Neural crest cell (in vitro differentiated cells): Measurements from ENCODE around the gene HLA-DMB. TPM values are rescaled to one million over a fixed set of nuclear protein-coding genes. Genes with fewer than 3 reads are reported as not detected.

Source experiments
- DNase-seq: peaks from one replicate; pipeline ENCODE4 v3.0.0; 2021; ENCODE audit warnings: low read depth, mixed read lengths, low spot score
- H3K27ac Mint-ChIP-seq: one replicate; pipeline ENCODE4 v1.8.0; 2021; ENCODE audit warnings: mild to moderate bottlenecking, mixed read lengths; ENCODE audit not compliant: unreplicated experiment
- H3K27me3 Mint-ChIP-seq: 2 replicates; pipeline ENCODE4 v1.8.0; 2021; ENCODE audit warnings: low read depth, mild to moderate bottlenecking, mixed read lengths
- H3K36me3 Mint-ChIP-seq: 2 replicates; pipeline ENCODE4 v1.8.0; 2021; ENCODE audit warnings: low read depth, mild to moderate bottlenecking, mixed read lengths
- H3K4me1 Mint-ChIP-seq: 2 replicates; pipeline ENCODE4 v1.8.0; 2021; ENCODE audit warnings: mixed read lengths
- H3K4me3 Mint-ChIP-seq: one replicate; pipeline ENCODE4 v1.8.0; 2021; ENCODE audit warnings: mild to moderate bottlenecking, mixed read lengths
- H3K9me3 Mint-ChIP-seq: 2 replicates; pipeline ENCODE4 v1.8.0; 2021; ENCODE audit warnings: mixed read lengths
- CTCF ChIP-seq: fragments of 200-600 bp; sonication (generic); conservative IDR thresholded peaks from 2 replicates; pipeline ENCODE4 v1.5.0; 2021; ENCODE audit warnings: antibody characterized with exemption, mild to moderate bottlenecking
- total RNA-seq: library from RNA; stranded (reverse); gene quantifications from 2 replicates; pipeline ENCODE4 v1.2.1, GENCODE V29; 2021

The HLA-DMB gene
- total RNA-seq, 1 donor from 2014 or later: 0.63 TPM

- Mint-ChIP-seq H3K4me1 (peaks cover 6% of the 10 kb centered on the region), H3K4me3 (no peak overlapping the region), H3K27ac (no peak overlapping the region), H3K27me3 (peaks cover 69% of the 10 kb centered on the region), H3K36me3 (no peaks in the 10 kb centered on the region), H3K9me3 (no peaks in the 10 kb centered on the region)
- DNase-seq: no peak
- TF ChIP-seq CTCF: no peak
Observed at GRCh38 chr6:32938494-32938893, 2.3 kb downstream of the HLA-DMB start.

- Mint-ChIP-seq H3K36me3 (no peaks in the 10 kb centered on the region), H3K9me3 (no peaks in the 10 kb centered on the region), H3K4me1 (peaks cover 6% of the 10 kb centered on the region), H3K27me3 (peaks cover 67% of the 10 kb centered on the region), H3K27ac (no peak overlapping the region), H3K4me3 (no peak overlapping the region)
- TF ChIP-seq CTCF: no peak
- DNase-seq: no peak
Observed at GRCh38 chr6:32937230-32937633, 3.6 kb downstream of the HLA-DMB start.

- Mint-ChIP-seq H3K27ac (no peak overlapping the region), H3K36me3 (no peaks in the 10 kb centered on the region), H3K9me3 (no peaks in the 10 kb centered on the region), H3K4me3 (no peak overlapping the region), H3K4me1 (peaks cover 6% of the 10 kb centered on the region), H3K27me3 (peaks cover 71% of the 10 kb centered on the region)
- TF ChIP-seq CTCF: no peak
- no peak for DNase-seq
Observed at GRCh38 chr6:32936239-32937152, 4.3 kb downstream of the HLA-DMB start.

- no peak for DNase-seq
- no peak for TF ChIP-seq CTCF
- H3K27ac Mint-ChIP-seq: no peak overlapping the region
- no peak overlapping the region for H3K4me3 Mint-ChIP-seq
- peaks cover under 1% of the 10 kb centered on the region for H3K4me1 Mint-ChIP-seq
- H3K36me3 Mint-ChIP-seq: no peaks in the 10 kb centered on the region
- H3K9me3 Mint-ChIP-seq: no peaks in the 10 kb centered on the region
- peaks cover 72% of the 10 kb centered on the region for H3K27me3 Mint-ChIP-seq
Observed at GRCh38 chr6:32935551-32936238, 5.1 kb downstream of the HLA-DMB start.

GRCh38 chr6:32933661-32934085 lies 7.2 kb downstream of the HLA-DMB start:
- Mint-ChIP-seq H3K36me3 (no peaks in the 10 kb centered on the region), H3K27me3 (peaks cover 86% of the 10 kb centered on the region), H3K9me3 (no peaks in the 10 kb centered on the region), H3K4me1 (no peaks in the 10 kb centered on the region), H3K4me3 (no peak overlapping the region), H3K27ac (no peak overlapping the region)
- DNase-seq: peak; percentile 76
- TF ChIP-seq CTCF: peak; percentile 86
